ENCODE results near the gene PPP1R2. TPM values are rescaled to one million over a fixed set of nuclear protein-coding genes. Genes with fewer than 3 reads are reported as not detected.

PPP1R2 gene
- total RNA-seq, 2 donors from 2014 or later, result 43.4 to 49.4 TPM

DNA sequence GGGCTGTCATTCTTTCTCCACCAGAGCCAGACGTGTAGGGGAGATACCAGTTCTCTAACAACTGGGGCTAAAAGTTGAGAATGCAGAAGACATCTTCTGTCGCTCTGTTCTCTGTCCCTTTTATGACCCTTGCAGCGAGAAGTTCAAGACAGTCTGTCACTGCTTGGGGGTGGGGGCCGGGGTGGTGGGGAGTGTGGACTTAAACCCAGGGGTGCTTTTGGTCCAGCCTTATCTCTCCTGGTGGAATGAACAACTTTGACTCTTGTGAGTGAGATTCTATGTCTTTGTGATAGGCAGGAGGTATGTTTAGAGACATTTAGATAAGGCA is 41.4 kb upstream of the PPP1R2 start:
- Histone ChIP-seq H3K27me3 (no peaks in the 10 kb centered on the region), H3K36me3 (no peaks in the 10 kb centered on the region), H3K4me1 (peaks cover 0 to 9% of the 10 kb centered on the region in 2 donors), H3K9me3 (peaks cover 0 to 4% of the 10 kb centered on the region in 2 donors), H3K4me3 (no peak overlapping the region), H3K27ac (peak overlapping the region in 1 of 2 donors; percentile 35)
- TF ChIP-seq, protein P1, sequence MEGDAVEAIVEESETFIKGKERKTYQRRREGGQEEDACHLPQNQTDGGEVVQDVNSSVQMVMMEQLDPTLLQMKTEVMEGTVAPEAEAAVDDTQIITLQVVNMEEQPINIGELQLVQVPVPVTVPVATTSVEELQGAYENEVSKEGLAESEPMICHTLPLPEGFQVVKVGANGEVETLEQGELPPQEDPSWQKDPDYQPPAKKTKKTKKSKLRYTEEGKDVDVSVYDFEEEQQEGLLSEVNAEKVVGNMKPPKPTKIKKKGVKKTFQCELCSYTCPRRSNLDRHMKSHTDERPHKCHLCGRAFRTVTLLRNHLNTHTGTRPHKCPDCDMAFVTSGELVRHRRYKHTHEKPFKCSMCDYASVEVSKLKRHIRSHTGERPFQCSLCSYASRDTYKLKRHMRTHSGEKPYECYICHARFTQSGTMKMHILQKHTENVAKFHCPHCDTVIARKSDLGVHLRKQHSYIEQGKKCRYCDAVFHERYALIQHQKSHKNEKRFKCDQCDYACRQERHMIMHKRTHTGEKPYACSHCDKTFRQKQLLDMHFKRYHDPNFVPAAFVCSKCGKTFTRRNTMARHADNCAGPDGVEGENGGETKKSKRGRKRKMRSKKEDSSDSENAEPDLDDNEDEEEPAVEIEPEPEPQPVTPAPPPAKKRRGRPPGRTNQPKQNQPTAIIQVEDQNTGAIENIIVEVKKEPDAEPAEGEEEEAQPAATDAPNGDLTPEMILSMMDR (IDR thresholded peaks at IDR 0.05), result no peak
- DNase-seq (ENCODE audit: low spot score), result no peak

DNA sequence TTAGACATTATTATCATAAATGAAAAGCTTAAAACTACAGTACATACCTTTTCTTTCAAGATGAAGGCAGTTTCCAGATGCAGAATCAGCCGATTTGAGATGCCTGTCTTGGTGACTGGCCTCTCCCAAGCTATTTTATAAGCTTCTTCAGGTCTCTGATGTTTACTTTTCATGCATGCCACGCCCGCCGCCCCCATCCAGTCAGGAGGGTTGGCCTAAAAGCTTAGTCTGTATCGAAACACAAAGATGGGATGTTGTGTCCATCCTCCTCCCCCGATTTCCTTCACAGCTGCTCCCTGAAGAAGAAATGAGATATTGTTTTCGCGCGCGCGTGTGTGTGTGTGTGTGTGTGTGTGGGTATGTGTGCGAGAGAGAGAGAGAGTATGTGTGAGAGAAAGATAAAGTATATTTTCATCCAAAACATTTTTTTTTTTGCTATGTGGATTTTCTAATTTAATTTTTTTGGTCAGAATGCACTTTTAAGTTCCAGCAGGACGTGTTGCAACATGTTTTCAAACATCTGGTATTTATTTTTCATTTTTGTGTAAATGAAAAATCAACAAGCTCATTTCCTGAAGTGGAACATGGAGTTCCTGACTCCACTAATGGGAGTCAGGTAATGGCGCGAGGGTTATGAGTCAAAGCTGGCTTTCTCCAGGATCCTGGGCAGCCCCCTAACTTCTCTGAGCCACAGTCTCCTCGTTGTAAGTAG is 40.9 kb upstream of the PPP1R2 start, which contains the start of gene APOD:
Gene APOD, minus strand, starts transcription at position 110 of the 712 bp plus-strand sequence. CDS start 4,479 bp downstream, outside the sequence.
- Histone ChIP-seq H3K27ac (peak within 1 kb of the TSS in 1 of 2 donors; percentile 35), H3K4me3 (peak within 1 kb of the TSS in 1 of 2 donors; percentile 32)

GRCh38 chr3:195582947-195583346 is 39.8 kb upstream of the PPP1R2 start:
- DNase-seq (ENCODE audit: low spot score), result no peak
- Histone ChIP-seq H3K36me3 (no peaks in the 10 kb centered on the region), H3K4me3 (no peak overlapping the region), H3K4me1 (peaks cover 0 to 9% of the 10 kb centered on the region in 2 donors), H3K9me3 (no peaks in the 10 kb centered on the region), H3K27me3 (no peaks in the 10 kb centered on the region), H3K27ac (no peak overlapping the region)
- TF ChIP-seq, protein P1 (IDR thresholded peaks at IDR 0.05), result no peak

More for the DNA sequence above, 40.9 kb upstream of the PPP1R2 start, which contains the start of gene APOD:
- TF ChIP-seq, protein P1 (IDR thresholded peaks at IDR 0.05), result no peak
- H3K9me3 ChIP-seq, result no peaks in the 10 kb centered on the region
- H3K27me3 ChIP-seq, result no peaks in the 10 kb centered on the region
- DNase-seq (ENCODE audit: low spot score), result no peak
- no peaks in the 10 kb centered on the region for H3K36me3 ChIP-seq
- peaks cover 0 to 9% of the 10 kb centered on the region in 2 donors for H3K4me1 ChIP-seq

- Histone ChIP-seq H3K4me1 (peaks cover 0 to 9% of the 10 kb centered on the region in 2 donors), H3K9me3 (no peaks in the 10 kb centered on the region), H3K27me3 (no peaks in the 10 kb centered on the region), H3K4me3 (no peak overlapping the region), H3K27ac (no peak overlapping the region), H3K36me3 (no peaks in the 10 kb centered on the region)
- TF ChIP-seq, protein P1 (IDR thresholded peaks at IDR 0.05), result no peak
- DNase-seq (ENCODE audit: low spot score), result no peak
These were observed 37.8 kb upstream of the PPP1R2 start for GRCh38 chr3:195580744-195581443.

DNA sequence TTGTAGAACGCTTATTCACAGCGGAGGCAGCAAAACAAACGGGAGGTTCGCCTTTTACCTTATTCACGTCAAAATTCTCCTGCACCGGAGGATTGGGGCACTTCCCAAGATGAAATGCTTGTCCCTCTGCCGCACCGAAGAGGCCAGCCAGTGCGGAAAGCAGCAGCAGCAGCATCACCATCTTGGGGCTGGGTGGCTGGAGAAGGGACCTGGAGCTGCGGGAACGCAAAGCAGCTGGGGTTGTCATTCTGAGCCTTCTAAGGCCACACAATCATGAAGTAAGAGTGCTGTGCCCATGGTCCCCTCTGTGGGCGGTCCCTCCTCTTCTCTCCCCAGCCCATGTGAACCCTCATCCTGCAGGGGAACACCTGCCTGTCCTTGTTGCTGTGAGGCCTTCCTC is 36.2 kb upstream of the PPP1R2 start:
- peaks cover 0 to 13% of the 10 kb centered on the region in 2 donors for H3K4me1 ChIP-seq
- TF ChIP-seq, protein P1 (IDR thresholded peaks at IDR 0.05), result no peak
- no peak for DNase-seq (ENCODE audit: low spot score)
- no peak overlapping the region for H3K27ac ChIP-seq
- H3K36me3 ChIP-seq, result no peaks in the 10 kb centered on the region
- H3K27me3 ChIP-seq, result no peaks in the 10 kb centered on the region
- no peaks in the 10 kb centered on the region for H3K9me3 ChIP-seq
- no peak overlapping the region for H3K4me3 ChIP-seq
